ENCODE results near the gene LRRK1. TPM values are rescaled to one million over a fixed set of nuclear protein-coding genes. Genes with fewer than 3 reads are reported as not detected.

Gene LRRK1
- total and polyA plus RNA-seq, 2 of the 13 experiments (the other 11 are each of a cell fraction or from before 2014, with no cell fraction given): 0.13 to 1.2 TPM

- TF ChIP-seq RBAK (CRISPR knock-in tag; IDR thresholded peaks at IDR 0.05) (no peak), CCDC6 (CRISPR knock-in tag; IDR thresholded peaks at IDR 0.05) (no peak), HIVEP1 (CRISPR knock-in tag; IDR thresholded peaks at IDR 0.05) (no peak; the same call in 1 of the 2 replicates), ETV5 (CRISPR knock-in tag; IDR thresholded peaks at IDR 0.05; ENCODE audit: borderline replicate concordance) (no peak), PAXIP1 (CRISPR knock-in tag; conservative IDR thresholded peaks at IDR 0.05) (0 out of 2 replicates have a peak, but pooled peaks have one; percentile 23)
Measured at GRCh38 chr15:101063891-101064794, 145.0 kb downstream of the LRRK1 start (continued).

- no peaks in the 10 kb centered on the region for H4K20me1 ChIP-seq (ENCODE audit: insufficient read depth, low read length)
- peak overlapping the region; percentile 54; the same call in 1 of the 2 replicates for H3K4me2 ChIP-seq (ENCODE audit: low read depth, low read length)
- DNase-seq (ENCODE audit: low spot score) (no peak), ATAC-seq (no peak), FAIRE-seq (no peak)
- in situ Hi-C loops (cut with HindIII; ENCODE audit: extremely low pct_ligation_motif_present, low pct_unique_long_range_greater_than_20kb) (loop anchor here (5.0 kb wide), 1 partner anchor 48 kb away; no protein-coding TSS in a partner anchor), intact Hi-C loops (cut with micrococcal nuclease; ENCODE audit: unreplicated experiment) (no loop called here)
- no peaks in the 10 kb centered on the region for H3K27me3 ChIP-seq (ENCODE audit: control insufficient read depth in 1 of 2, insufficient read depth in 2 of 2, low read length in 2 of 2)
- H3K9me3 ChIP-seq (ENCODE audit: low read length): no peaks in the 10 kb centered on the region
- WGBS (ENCODE audit: low lambda C conversion rate): 98% methylated on average over 8 of the region's 19 CpGs
- ChIA-PET POLR2A (interaction anchor here (1.8 kb wide), 1 partner anchor 25 kb away, joined by 4 read pairs; no protein-coding TSS in a partner anchor), CTCF (ENCODE audit: low intra/inter-chr PET ratio, low total read pairs) (no interaction called here)
- H2AFZ ChIP-seq (ENCODE audit: low read length): no peak overlapping the region
- peaks cover 1 to 4% of the 10 kb centered on the region in 2 experiments; a peak in 2 of 5 replicates for H3K36me3 ChIP-seq (replicated peaks in 1 of 2; ENCODE audit: control insufficient read depth in 1 of 2, insufficient read depth in 2 of 2, low read length in 2 of 2)
- H3K9ac ChIP-seq (ENCODE audit: insufficient read depth, low read depth, low read length): peak overlapping the region; percentile 63; the same call in 1 of the 2 replicates
- peak overlapping the region; percentile 59 for H3K27ac ChIP-seq (ENCODE audit: extremely low read length, insufficient read depth, low read length)
- H3K4me3 ChIP-seq (replicated peaks in 1 of 3; ENCODE audit: insufficient read depth in 1 of 3, low read depth in 2 of 3, low read length in 3 of 3): peak overlapping the region in 1 of 3 experiments; percentile 21; a peak in 1 of 6 replicates
- peaks cover 75% of the 10 kb centered on the region for H3K4me1 ChIP-seq (ENCODE audit: insufficient read depth, low read length)
- BruUV-seq (replicated peaks): no TSS peak
- no peak for TF ChIP-seq ZNF619 (CRISPR knock-in tag; IDR thresholded peaks at IDR 0.05)
- 0 out of 2 replicates have a peak, but pooled peaks have one; percentile 34 for TF ChIP-seq ZNF740 (CRISPR knock-in tag; IDR thresholded peaks at IDR 0.05)
- no peak for TF ChIP-seq RAD21 (CRISPR knock-in tag; IDR thresholded peaks at IDR 0.05)
- no peaks in the 10 kb centered on the region for H3K79me2 ChIP-seq (ENCODE audit: insufficient read depth, low read length)
Measured at GRCh38 chr15:101064795-101065569, 145.8 kb downstream of the LRRK1 start.
